HG03064 (cell line): ENCODE measurements around the gene AHCY.
"Not testable (repeated sequence)": the region's sequence is repeated elsewhere in the genome, so short reads cannot be mapped to it uniquely, and the experiment has no call there.

ENCODE experiments used
- ATAC-seq: cut with Tn5 transposase; IDR thresholded peaks from one replicate; pipeline ENCODE4 v1.9.1; 2021; ENCODE audit warnings: low read depth; ENCODE audit not compliant: unreplicated experiment

AHCY gene

GRCh38 chr20:34300256-34300806 is 2.8 kb downstream of the AHCY start:
- no peak for ATAC-seq

DNA sequence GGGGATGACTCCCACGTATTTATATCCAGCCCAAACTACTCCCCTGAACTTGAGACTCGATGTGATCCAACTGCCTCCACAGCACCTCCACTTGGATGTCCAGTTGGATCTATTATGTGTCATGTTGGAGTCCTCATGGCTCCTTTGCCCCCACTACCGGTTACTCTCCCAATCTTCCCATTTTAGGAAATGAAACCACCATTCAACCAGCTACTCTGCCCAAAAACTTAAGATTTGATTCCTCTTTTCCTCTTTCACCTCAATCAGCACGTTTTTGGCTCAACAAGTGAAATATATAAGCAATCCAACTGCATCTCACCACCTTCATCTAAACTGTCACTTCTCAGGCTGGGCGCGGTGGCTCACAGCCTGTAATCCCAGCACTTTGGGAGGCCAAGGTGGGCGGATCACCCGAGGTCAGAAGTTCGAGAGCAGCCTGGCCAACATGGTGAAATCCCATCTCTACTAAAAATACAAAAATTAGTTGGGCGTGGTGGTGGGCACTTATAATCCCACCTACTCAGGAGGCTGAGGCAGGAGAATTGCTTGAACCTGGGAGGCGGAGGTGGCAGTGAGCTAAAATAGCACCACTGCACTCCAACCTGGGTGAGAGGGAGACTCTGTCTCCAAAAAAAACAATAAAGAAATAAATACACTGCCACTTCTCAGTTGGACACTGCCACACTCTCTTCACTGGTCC is 3.4 kb downstream of the AHCY start:
- no peak for ATAC-seq

GRCh38 chr20:34298294-34298784 is 4.8 kb downstream of the AHCY start:
- not testable (repeated sequence) for ATAC-seq

- ATAC-seq: no peak
Measured at GRCh38 chr20:34296468-34296867, 6.7 kb downstream of the AHCY start.

- no peak for ATAC-seq
Measured at GRCh38 chr20:34295284-34295683, 7.9 kb downstream of the AHCY start.

- ATAC-seq: no peak
Measured at GRCh38 chr20:34294563-34294962, 8.6 kb downstream of the AHCY start.

- no peak for ATAC-seq
Measured at GRCh38 chr20:34293589-34293988, 9.6 kb downstream of the AHCY start.

DNA sequence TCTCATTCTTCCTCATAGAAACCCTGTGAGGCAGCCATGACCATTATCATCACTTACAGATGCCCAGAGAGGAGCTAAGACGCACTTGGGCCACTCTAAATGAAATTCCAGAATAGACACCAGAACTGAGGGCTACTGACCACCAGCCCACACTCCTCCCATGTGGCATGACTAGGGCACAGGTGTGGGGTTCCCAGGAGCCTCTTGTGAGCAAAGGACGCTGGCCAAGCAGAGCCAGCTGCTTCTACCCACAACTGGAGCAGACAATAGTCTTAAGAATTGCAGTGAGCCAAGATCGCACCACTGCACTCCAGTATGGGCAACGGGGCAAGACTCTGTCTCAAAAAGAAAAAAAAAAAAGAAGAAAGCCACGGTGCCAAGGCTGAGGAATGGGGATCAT is 10.0 kb downstream of the AHCY start:
- no peak for ATAC-seq

- no peak for ATAC-seq
Measured at GRCh38 chr20:34292496-34292895, 10.7 kb downstream of the AHCY start.

DNA sequence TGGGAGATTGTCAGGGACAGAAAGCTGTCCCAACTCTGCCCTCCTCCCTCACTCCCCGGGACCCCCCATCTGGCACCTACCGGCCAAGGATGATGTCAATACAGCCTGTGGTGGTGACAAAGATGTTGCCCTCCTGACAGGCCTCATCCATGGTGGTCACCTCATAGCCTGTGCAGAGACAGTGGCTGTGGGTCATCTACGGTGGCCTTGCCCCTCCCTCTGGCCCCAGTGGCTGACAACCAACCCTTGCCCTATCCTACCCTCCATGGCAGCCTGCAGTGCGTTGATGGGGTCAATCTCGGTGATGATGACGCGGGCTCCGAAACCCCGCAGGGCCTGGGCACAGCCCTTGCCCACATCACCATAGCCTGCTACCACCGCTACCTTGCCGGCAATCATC is 12.7 kb downstream of the AHCY start:
- ATAC-seq: no peak

GRCh38 chr20:34287500-34287899 is 15.7 kb downstream of the AHCY start:
- not testable (repeated sequence) for ATAC-seq

DNA sequence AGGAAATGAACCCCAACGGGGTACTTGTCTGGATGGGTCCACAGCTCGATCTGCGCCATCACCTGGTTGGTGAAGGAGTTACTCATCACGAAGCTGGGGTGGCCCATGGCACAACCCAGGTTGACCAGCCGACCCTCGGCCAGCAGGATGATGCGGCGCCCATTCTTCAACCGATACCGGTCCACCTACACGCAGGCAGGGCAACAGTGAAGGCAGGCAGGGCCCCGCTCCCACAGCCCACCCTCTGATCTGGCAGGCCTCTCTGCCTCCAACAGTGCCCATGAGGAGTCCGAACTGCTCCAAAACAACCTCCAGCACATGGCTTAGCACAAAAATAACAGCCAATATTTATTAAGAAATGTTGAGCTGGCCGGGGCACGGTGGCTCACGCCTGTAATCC is 17.7 kb downstream of the AHCY start:
- ATAC-seq: no peak

GRCh38 chr20:34283844-34284243 is 19.3 kb downstream of the AHCY start:
- no peak for ATAC-seq

- ATAC-seq: no peak
Measured at GRCh38 chr20:34282041-34282440, 21.1 kb downstream of the AHCY start.

- no peak for ATAC-seq
Measured at GRCh38 chr20:34281177-34281576, 22.0 kb downstream of the AHCY start.

DNA sequence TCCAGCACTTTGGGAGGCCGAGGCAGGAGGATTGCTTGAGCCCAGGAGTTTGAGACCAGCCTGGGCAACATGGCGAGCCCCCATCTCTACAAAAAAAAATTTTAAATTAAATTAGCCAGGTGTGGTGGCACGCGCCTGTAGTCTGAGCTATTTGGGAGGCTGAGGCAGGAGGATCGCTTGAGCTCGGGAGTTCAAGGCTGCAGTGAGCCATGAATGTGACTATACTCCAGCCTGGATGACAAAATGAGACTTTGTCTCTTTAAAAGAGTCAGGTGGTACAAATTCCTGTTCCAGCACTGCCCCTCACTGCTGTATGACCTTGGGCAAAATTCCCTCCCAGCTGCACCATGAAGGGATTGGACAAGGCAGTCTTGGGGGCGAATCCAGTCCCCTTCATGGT is 28.5 kb downstream of the AHCY start:
- no peak for ATAC-seq

DNA sequence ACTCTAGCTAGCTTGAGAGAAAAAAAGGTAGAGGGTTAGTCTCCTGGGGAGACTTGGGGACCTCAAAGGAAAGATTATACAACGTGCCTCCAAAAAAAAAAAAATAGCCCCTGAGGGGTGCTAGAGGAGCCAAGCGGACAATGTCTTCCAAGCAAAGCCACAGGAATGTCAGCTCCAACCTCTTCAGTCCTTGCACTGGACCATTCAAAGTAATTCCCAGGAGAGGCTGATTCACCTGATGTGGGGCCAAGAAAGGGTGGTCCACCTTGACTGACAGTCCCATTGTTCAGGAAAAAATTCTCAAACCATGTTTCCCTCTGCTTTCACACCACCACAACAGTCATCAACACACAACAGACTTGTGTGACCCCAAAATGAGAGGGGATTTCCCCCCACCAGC is 31.2 kb downstream of the AHCY start:
- no peak for ATAC-seq

DNA sequence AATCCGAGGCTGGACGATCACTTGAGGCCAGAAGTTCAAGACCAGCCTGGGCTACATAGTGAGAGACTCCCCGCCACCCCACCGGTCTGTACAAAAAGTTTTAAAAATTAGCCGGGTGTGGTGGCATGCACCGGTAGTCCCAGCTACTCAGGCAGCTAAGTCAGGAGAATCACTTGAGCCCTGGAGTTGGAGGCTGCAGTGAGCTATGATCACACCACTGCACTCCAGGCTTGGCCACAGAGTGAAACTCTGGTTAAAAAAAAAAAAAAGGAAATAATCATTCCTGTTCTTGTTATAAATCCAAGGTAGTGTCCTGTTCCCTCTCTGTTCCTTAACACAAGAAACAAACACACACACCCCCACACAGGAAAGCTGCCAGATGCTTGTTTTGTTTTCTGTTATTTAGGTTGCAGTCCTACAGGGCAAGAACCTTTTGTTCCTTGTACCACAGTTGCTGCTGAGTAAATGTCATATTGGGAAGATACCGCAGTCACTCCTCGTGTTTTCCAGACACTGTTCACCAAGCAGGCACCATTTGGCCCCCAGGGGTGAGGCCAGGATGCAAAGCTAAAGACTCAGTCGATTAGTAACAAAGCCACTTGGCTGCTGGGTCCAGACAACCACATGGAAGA is 33.0 kb downstream of the AHCY start:
- no peak for ATAC-seq

DNA sequence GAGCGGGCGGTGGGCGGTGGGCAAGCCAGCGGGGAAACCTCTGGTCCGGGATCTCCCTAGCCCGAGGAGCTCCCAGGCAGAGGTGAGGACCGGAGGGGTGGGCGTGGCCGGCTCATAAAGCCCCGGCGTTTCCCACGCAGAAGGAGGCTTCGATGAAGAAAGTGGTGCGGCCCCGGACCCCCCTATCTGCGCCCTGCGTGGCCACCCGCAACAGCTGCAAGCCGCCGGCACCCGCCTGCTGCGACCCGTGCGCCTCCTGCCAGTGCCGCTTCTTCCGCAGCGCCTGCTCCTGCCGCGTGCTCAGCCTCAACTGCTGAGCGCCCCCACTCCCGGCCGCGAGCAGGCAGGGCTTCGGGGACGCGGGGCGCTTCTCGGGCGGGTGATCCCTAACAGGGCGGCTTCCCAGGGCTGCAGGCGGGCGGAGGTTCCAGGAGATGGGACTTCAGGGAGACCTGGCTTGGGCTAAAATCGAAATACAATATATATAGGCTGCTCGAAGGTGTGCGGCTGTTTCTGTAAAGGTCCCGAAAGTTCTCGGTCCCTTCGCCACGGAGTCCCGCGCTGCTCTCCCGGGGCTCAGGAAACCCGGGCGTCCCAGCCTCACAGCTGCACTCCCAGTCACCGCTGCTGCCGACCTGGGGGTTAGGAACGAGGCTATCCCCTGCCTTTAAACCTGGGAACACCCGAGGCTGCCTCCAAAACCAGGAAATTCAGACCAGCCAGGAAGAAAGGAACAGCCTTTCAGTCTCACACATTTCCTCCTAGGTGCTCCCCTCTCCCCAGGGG is 34.1 kb downstream of the AHCY start:
- ATAC-seq: no peak

- no peak for ATAC-seq
Measured at GRCh38 chr20:34268145-34268544, 35.0 kb downstream of the AHCY start.

DNA sequence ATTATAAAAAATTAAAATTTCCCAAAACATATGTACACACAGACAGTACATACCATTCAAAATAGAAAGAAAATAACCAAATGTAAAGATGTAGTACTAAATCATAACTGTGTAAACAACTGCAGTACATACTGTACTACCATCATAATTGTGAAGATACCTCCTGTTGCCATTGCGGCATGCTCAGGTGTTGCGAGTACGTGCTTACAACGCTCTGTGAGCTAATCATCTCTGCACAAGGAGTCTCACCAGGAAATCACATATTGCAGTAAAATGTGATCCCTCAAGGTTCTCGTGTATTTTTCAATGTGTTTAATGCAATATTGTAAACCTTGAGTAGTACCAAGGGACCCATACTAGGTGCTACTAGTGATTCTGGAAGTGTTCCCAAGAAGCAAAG is 39.0 kb downstream of the AHCY start:
- no peak for ATAC-seq
